ENCODE data around the gene LBR.

GRCh38 chr1:225409051-225409450 lies 18.8 kb downstream of the LBR start:
- TF ChIP-seq POLR2AphosphoS5 (IDR thresholded peaks at IDR 0.05; ENCODE audit: borderline replicate concordance, low read depth, low read length) (no peak), EZH2 (IDR thresholded peaks at IDR 0.05) (no peak)
